Transverse colon (tissue), 4 donors: ENCODE data around the gene NIPAL4. TPM values are rescaled to one million over a fixed set of nuclear protein-coding genes. Genes with fewer than 3 reads are reported as not detected.

Experiments used
- DNase-seq: peaks from one replicate; pipeline ENCODE4 v3.0.0-alpha.2; 2019
- H3K27ac ChIP-seq, 4 donors: fragments of 200-600 bp; sonication (generic); 2 replicates each; pipeline ENCODE4 v1.5.1; 2016 to 2018; ENCODE audit warnings: inconsistent platforms in 4 of 4
- H3K27me3 ChIP-seq: fragments of 200-600 bp; sonication (generic); 2 replicates; pipeline ENCODE4 v1.5.1; 2017; ENCODE audit warnings: inconsistent platforms
- H3K36me3 ChIP-seq, 4 donors: fragments of 200-600 bp; sonication (generic); 2 replicates each; pipeline ENCODE4 v1.5.1; 2017 to 2019; ENCODE audit warnings: inconsistent platforms in 4 of 4
- H3K4me1 ChIP-seq, 4 donors: fragments of 200-600 bp; sonication (generic); 2 replicates each; pipeline ENCODE4 v1.5.1; 2017 to 2020; ENCODE audit warnings: inconsistent platforms in 4 of 4
- H3K4me3 ChIP-seq, 4 donors: fragments of 200-600 bp; sonication (generic); 1 replicate in 1 of 4; 2 replicates in 3 of 4; pipeline versions ENCODE4 v1.5.1 to v1.6.1; 2017 to 2019; ENCODE audit warnings: inconsistent platforms in 4 of 4
- H3K9me3 ChIP-seq, 2 donors: fragments of 200-600 bp; sonication (generic); 2 replicates each; pipeline ENCODE4 v1.5.1; 2017 to 2019; ENCODE audit warnings: inconsistent platforms in 2 of 2
- CTCF ChIP-seq, 5 experiments: fragments of 200-600 bp in 3 of 5; fragments of 450-650 bp in 2 of 5; sonication (generic) in 3 of 5; IDR thresholded peaks; 1 replicate in 2 of 5; 2 replicates in 3 of 5; pipeline ENCODE4 v1.5.1; 2016 to 2017; ENCODE audit warnings: antibody characterized with exemption in 5 of 5, inconsistent platforms in 3 of 5, mild to moderate bottlenecking in 2 of 5, moderate library complexity in 1 of 5
- EP300 ChIP-seq: sonication (generic); formaldehyde crosslinking; IDR thresholded peaks from one replicate; pipeline ENCODE4 v1.6.1; 2017; ENCODE audit warnings: antibody characterized with exemption, low read depth
- POLR2A ChIP-seq: fragments of 450-650 bp; IDR thresholded peaks from one replicate; pipeline ENCODE4 v1.6.1; 2016; ENCODE audit warnings: antibody characterized with exemption, mild to moderate bottlenecking, moderate library complexity
- POLR2AphosphoS5 ChIP-seq, 3 donors: sonication (generic); formaldehyde crosslinking; IDR thresholded peaks; one replicate each; pipeline ENCODE4 v1.6.1; 2016; ENCODE audit warnings: antibody characterized with exemption in 3 of 3
- WGBS, 2 donors: methylation state at CpG; one replicate each; pipeline ENCODE4 v1.1.5; 2018; ENCODE audit warnings: low coverage in 1 of 2; 5-methylcytosine and 5-hydroxymethylcytosine counted together
- in situ Hi-C, 4 donors: fragments of 200-750 bp; cut with MboI; loops; one replicate each; pipeline versions ENCODE4 v1.15.0 to v1.15.1; 2017; ENCODE audit warnings: low sequenced_read_pairs in 3 of 4, low pct_ligation_motif_present in 1 of 4, low pct_unique_long_range_greater_than_20kb in 1 of 4
- intact Hi-C: fragments of 100-400 bp; cut with DNase I; formaldehyde crosslinking; loops from one replicate; pipeline ENCODE4 v1.15.1; 2023; ENCODE audit warnings: low total_unique reads
- total RNA-seq, 4 donors: library from RNA; depleted of rRNA; stranded (reverse); fragments of >200 nt; gene quantifications; one replicate each; pipeline ENCODE4 v1.1.0, GENCODE V29; 2016

NIPAL4 gene
- total RNA-seq, 4 donors from 2014 or later, result 0.48 to 0.82 TPM; not detected in 2

- in situ Hi-C loops (no loop called here), intact Hi-C loops (no loop called here)
- Histone ChIP-seq H3K4me1 (peaks cover 6 to 18% (median 12%) of the 10 kb centered on the region in 4 donors), H3K27ac (peak overlapping the region; percentile 47 to 79 (median 64)), H3K36me3 (no peaks in the 10 kb centered on the region), H3K9me3 (no peaks in the 10 kb centered on the region), H3K4me3 (no peak overlapping the region), H3K27me3 (peaks cover 26% of the 10 kb centered on the region)
- no peak for DNase-seq
- 68 to 69% methylated on average over 8 to 9 of the region's 9 CpGs for WGBS, 2 donors
- no peak for TF ChIP-seq POLR2AphosphoS5 (IDR thresholded peaks at IDR 0.05)
- TF ChIP-seq CTCF (IDR thresholded peaks at IDR 0.05), result no peak
- TF ChIP-seq POLR2A, result no peak
- no peak for TF ChIP-seq EP300
Observed at GRCh38 chr5:157463621-157464518, 3.9 kb downstream of the NIPAL4 start.

GRCh38 chr5:157464519-157465171 lies 4.6 kb downstream of the NIPAL4 start:
- intact Hi-C loops, result no loop called here

GRCh38 chr5:157468293-157468965 lies 8.4 kb downstream of the NIPAL4 start:
- in situ Hi-C loops (no loop called here), intact Hi-C loops (no loop called here)
- Histone ChIP-seq H3K4me1 (peaks cover 3 to 6% (median 5%) of the 10 kb centered on the region in 4 donors), H3K36me3 (no peaks in the 10 kb centered on the region), H3K27me3 (no peaks in the 10 kb centered on the region), H3K27ac (no peak overlapping the region), H3K9me3 (no peaks in the 10 kb centered on the region), H3K4me3 (no peak overlapping the region)
- DNase-seq, result no peak
- TF ChIP-seq EP300 (no peak), CTCF (IDR thresholded peaks at IDR 0.05) (no peak), POLR2AphosphoS5 (IDR thresholded peaks at IDR 0.05) (no peak), POLR2A (no peak)
- 94% methylated on average over 2 to 13 of the region's 13 CpGs for WGBS, 2 donors

More at GRCh38 chr5:157464519-157465171, 4.6 kb downstream of the NIPAL4 start:
- 34 to 36% methylated on average over 4 of the region's 4 CpGs for WGBS, 2 donors
- peaks cover 23% of the 10 kb centered on the region for H3K27me3 ChIP-seq
- H3K9me3 ChIP-seq, result no peaks in the 10 kb centered on the region
- peaks cover 6 to 16% (median 12%) of the 10 kb centered on the region in 4 donors for H3K4me1 ChIP-seq
- peak; percentile 42 for DNase-seq
- in situ Hi-C loops, result no loop called here
- H3K4me3 ChIP-seq, result no peak overlapping the region
- TF ChIP-seq POLR2AphosphoS5 (IDR thresholded peaks at IDR 0.05) (peak in 2 of 3 donors; percentile 67 to 69), CTCF (IDR thresholded peaks at IDR 0.05) (no peak), EP300 (peak; percentile 42)
- H3K27ac ChIP-seq, result peak overlapping the region; percentile 47 to 79 (median 64)
- H3K36me3 ChIP-seq, result no peaks in the 10 kb centered on the region

GRCh38 chr5:157469073-157469472 lies 9.1 kb downstream of the NIPAL4 start:
- no peak for TF ChIP-seq EP300
- TF ChIP-seq POLR2A, result no peak
- TF ChIP-seq CTCF (IDR thresholded peaks at IDR 0.05), result no peak
- no peak for TF ChIP-seq POLR2AphosphoS5 (IDR thresholded peaks at IDR 0.05)
- Histone ChIP-seq H3K27ac (no peak overlapping the region), H3K27me3 (no peaks in the 10 kb centered on the region), H3K9me3 (no peaks in the 10 kb centered on the region), H3K4me1 (peaks cover 2 to 3% (median 3%) of the 10 kb centered on the region in 4 donors), H3K36me3 (no peaks in the 10 kb centered on the region), H3K4me3 (no peak overlapping the region)
- no peak for DNase-seq
- in situ Hi-C loops, result no loop called here
- 92 to 93% methylated on average over 2 to 7 of the region's 7 CpGs for WGBS, 2 donors
- intact Hi-C loops, result no loop called here
